GM21723 (cell line): Measurements from ENCODE around the gene HTR2C.

Experiments used
- ATAC-seq: cut with Tn5 transposase; IDR thresholded peaks from one replicate; pipeline ENCODE4 v1.9.1; 2021; ENCODE audit warnings: mild to moderate bottlenecking, moderate library complexity; ENCODE audit not compliant: unreplicated experiment

HTR2C gene

DNA sequence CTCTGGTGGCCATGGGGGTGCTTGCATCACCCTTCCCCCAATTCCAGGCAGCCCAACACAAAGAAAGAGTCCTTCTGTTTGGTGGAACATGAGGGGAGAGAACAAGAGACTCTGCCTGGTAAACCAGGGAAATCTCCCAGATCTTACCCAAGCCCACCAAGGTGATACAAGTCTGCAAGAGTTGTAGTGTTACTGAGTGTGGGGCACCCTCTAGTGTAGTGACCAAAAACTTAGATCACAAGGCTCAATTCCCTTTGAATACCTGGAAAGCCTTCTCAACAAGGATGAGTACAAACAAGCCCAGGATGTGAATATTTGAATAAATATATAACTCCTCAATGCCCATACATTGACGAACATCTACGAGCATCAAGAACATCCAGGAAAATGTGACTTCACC lies 368.8 kb downstream of the HTR2C start:
- ATAC-seq: no peak
